GM23338 (cell line): Measurements from ENCODE around the gene YES1. TPM values are rescaled to one million over a fixed set of nuclear protein-coding genes. Genes with fewer than 3 reads are reported as not detected.

ENCODE experiments used
- ATAC-seq: fragments of 200-7000 bp; cut with Tn5 transposase; 3 replicates; pipeline ENCODE4 v1.9.1; 2020
- DNase-seq: peaks from one replicate; pipeline ENCODE4 v3.0.0-alpha.2; 2015; ENCODE audit warnings: low spot score
- H2AFZ ChIP-seq: fragments of 200-600 bp; sonication (generic); 2 replicates; pipeline ENCODE4 v1.8.0; 2016; ENCODE audit warnings: antibody characterized with exemption, mild to moderate bottlenecking, moderate library complexity
- H3F3A ChIP-seq: fragments of 200-600 bp; sonication (generic); replicated peaks from 2 replicates; pipeline ENCODE4 v1.8.0; 2017; ENCODE audit warnings: antibody characterized with exemption, mixed run types, low read depth
- H3K27ac ChIP-seq: fragments of 200-600 bp; sonication (generic); 2 replicates; pipeline ENCODE4 v1.6.1; 2016; ENCODE audit warnings: low read depth
- H3K27me3 ChIP-seq: fragments of 200-600 bp; sonication (generic); 2 replicates; pipeline ENCODE4 v1.8.0; 2016; ENCODE audit warnings: mild to moderate bottlenecking, mixed run types, moderate library complexity; ENCODE audit not compliant: insufficient read depth
- H3K36me3 ChIP-seq: fragments of 200-600 bp; sonication (generic); 2 replicates; pipeline ENCODE4 v1.8.0; 2016; ENCODE audit warnings: mild to moderate bottlenecking; ENCODE audit not compliant: insufficient read depth
- H3K4me1 ChIP-seq: fragments of 200-600 bp; sonication (generic); 2 replicates; pipeline ENCODE4 v1.8.0; 2016; ENCODE audit warnings: mild to moderate bottlenecking, moderate library complexity; ENCODE audit not compliant: insufficient read depth
- H3K4me2 ChIP-seq: fragments of 200-600 bp; sonication (generic); 2 replicates; pipeline ENCODE4 v1.7.1; 2017; ENCODE audit warnings: mixed run types
- H3K4me3 ChIP-seq: fragments of 200-600 bp; sonication (generic); 2 replicates; pipeline ENCODE4 v1.6.1; 2016; ENCODE audit warnings: mixed run types
- H3K79me2 ChIP-seq: fragments of 200-600 bp; sonication (generic); replicated peaks from 2 replicates; pipeline ENCODE4 v1.8.0; 2017; ENCODE audit warnings: mild to moderate bottlenecking; ENCODE audit not compliant: insufficient read depth
- H3K9me2 ChIP-seq: fragments of 200-600 bp; sonication (generic); 2 replicates; pipeline ENCODE4 v1.8.0; 2017; ENCODE audit not compliant: insufficient read depth
- H4K20me1 ChIP-seq: fragments of 200-600 bp; sonication (generic); replicated peaks from 2 replicates; pipeline ENCODE4 v1.8.0; 2017; ENCODE audit warnings: mild to moderate bottlenecking; ENCODE audit not compliant: insufficient read depth
- H3K27ac Mint-ChIP-seq: 2 replicates; pipeline ENCODE4 v1.8.0; 2020; ENCODE audit warnings: inconsistent platforms, mild to moderate bottlenecking, moderate library complexity, mixed read lengths
- H3K27me3 Mint-ChIP-seq: 3 replicates; pipeline ENCODE4 v1.8.0; 2022; ENCODE audit warnings: low read depth, mild to moderate bottlenecking, moderate library complexity, mixed read lengths, inconsistent platforms; ENCODE audit not compliant: insufficient read depth, poor library complexity
- H3K36me3 Mint-ChIP-seq: 3 replicates; pipeline ENCODE4 v1.8.0; 2021; ENCODE audit warnings: low read depth, mild to moderate bottlenecking, inconsistent platforms, moderate library complexity, mixed read lengths
- H3K4me1 Mint-ChIP-seq: 3 replicates; pipeline ENCODE4 v1.8.0; 2020; ENCODE audit warnings: mild to moderate bottlenecking, inconsistent platforms, mixed read lengths
- H3K4me3 Mint-ChIP-seq: 3 replicates; pipeline ENCODE4 v1.8.0; 2021; ENCODE audit warnings: moderate library complexity, mild to moderate bottlenecking, inconsistent platforms, mixed read lengths
- H3K9me3 Mint-ChIP-seq: 3 replicates; pipeline ENCODE4 v1.8.0; 2020; ENCODE audit warnings: moderate library complexity, mild to moderate bottlenecking, inconsistent platforms, mixed read lengths
- ETS1 ChIP-seq: IDR thresholded peaks from 2 replicates; pipeline ENCODE4 v1.6.1; 2016; ENCODE audit warnings: antibody characterized with exemption
- EZH2 ChIP-seq: fragments of 200-600 bp; sonication (generic); IDR thresholded peaks from one replicate; pipeline ENCODE4 v1.8.0; 2017; ENCODE audit warnings: antibody characterized with exemption, mild to moderate bottlenecking, low read depth; ENCODE audit not compliant: unreplicated experiment
- EZH2phosphoT487 ChIP-seq: fragments of 200-600 bp; sonication (generic); IDR thresholded peaks from one replicate; pipeline ENCODE4 v1.8.1; 2018; ENCODE audit warnings: antibody characterized with exemption; ENCODE audit not compliant: unreplicated experiment
- JUNB ChIP-seq: IDR thresholded peaks from one replicate; pipeline ENCODE4 v1.6.1; 2016; ENCODE audit warnings: antibody characterized with exemption; ENCODE audit not compliant: unreplicated experiment
- NANOG ChIP-seq: IDR thresholded peaks from 2 replicates; pipeline ENCODE4 v1.6.1; 2016; ENCODE audit warnings: antibody characterized with exemption, borderline replicate concordance
- POLR2AphosphoS5 ChIP-seq: IDR thresholded peaks from 2 replicates; pipeline ENCODE4 v1.6.1; 2016; ENCODE audit warnings: antibody characterized with exemption, low read depth
- REST ChIP-seq: IDR thresholded peaks from one replicate; pipeline ENCODE4 v1.6.1; 2018; ENCODE audit warnings: antibody characterized with exemption; ENCODE audit not compliant: unreplicated experiment
- STAT1 ChIP-seq: IDR thresholded peaks from one replicate; pipeline ENCODE4 v1.6.1; 2016; ENCODE audit warnings: antibody characterized with exemption; ENCODE audit not compliant: unreplicated experiment
- ZNF114 ChIP-seq: fragments of 250-450 bp; sonication (Bioruptor Pico); IDR thresholded peaks from 2 replicates; pipeline ENCODE4 v1.5.0; 2020; ENCODE audit warnings: mild to moderate bottlenecking, moderate library complexity
- ZNF331 ChIP-seq: fragments of 250-450 bp; sonication (Bioruptor Pico); IDR thresholded peaks from 2 replicates; pipeline ENCODE4 v1.5.0; 2020; ENCODE audit warnings: low read depth, mild to moderate bottlenecking, moderate library complexity
- polyA plus RNA-seq: library from polyadenylated mRNA; unstranded; fragments of >200 nt; fragmentation: Nextera tagmentation; extraction: Ambion mirVana; gene quantifications from 2 replicates; pipeline ENCODE4 v1.2.1, GENCODE V29; 2016
- total RNA-seq: library from RNA; depleted of rRNA; stranded (reverse); fragments of >200 nt; shearing (Covaris generic); gene quantifications from 2 replicates; pipeline ENCODE4 v1.2.3, GENCODE V29; 2014
- TF ChIP-seq, protein P1 (sequence below): fragments of 250-450 bp; sonication (Bioruptor Pico); IDR thresholded peaks from 2 replicates; pipeline ENCODE4 v1.5.0; 2020; ENCODE audit warnings: mild to moderate bottlenecking, moderate library complexity
- TF ChIP-seq, protein P2 (sequence below), 2 experiments: fragments of 200-600 bp in 1 of 2; sonication (generic) in 1 of 2; conservative IDR thresholded peaks; 2 replicates each; pipeline versions ENCODE4 v1.5.1 to v1.6.1; 2016 to 2017; ENCODE audit warnings: antibody characterized with exemption in 2 of 2, low read depth in 2 of 2, mild to moderate bottlenecking in 2 of 2, moderate library complexity in 1 of 2

Gene YES1
- total and polyA plus RNA-seq, 2 experiments from 2014 or later = 25.4 to 327 TPM

- no peaks in the 10 kb centered on the region for H3K36me3 ChIP-seq
- Mint-ChIP-seq H3K27me3 (peaks cover 44% of the 10 kb centered on the region), H3K9me3 (no peaks in the 10 kb centered on the region), H3K4me3 (no peak overlapping the region), H3K27ac (no peak overlapping the region), H3K36me3 (no peaks in the 10 kb centered on the region), H3K4me1 (peaks cover 2% of the 10 kb centered on the region; the same call in 2 of the 3 replicates)
- ATAC-seq = no peak
- no peak overlapping the region for H3K4me3 ChIP-seq
- H3K9me2 ChIP-seq = no peaks in the 10 kb centered on the region
- no peak overlapping the region for H2AFZ ChIP-seq
- TF ChIP-seq NANOG (no peak), POLR2AphosphoS5 (no peak), EZH2phosphoT487 (no peak), REST (no peak), JUNB (no peak), ZNF114 (no peak), ZNF331 (no peak), EZH2 (no peak), ETS1 (no peak), STAT1 (no peak)
- TF ChIP-seq, protein P1, sequence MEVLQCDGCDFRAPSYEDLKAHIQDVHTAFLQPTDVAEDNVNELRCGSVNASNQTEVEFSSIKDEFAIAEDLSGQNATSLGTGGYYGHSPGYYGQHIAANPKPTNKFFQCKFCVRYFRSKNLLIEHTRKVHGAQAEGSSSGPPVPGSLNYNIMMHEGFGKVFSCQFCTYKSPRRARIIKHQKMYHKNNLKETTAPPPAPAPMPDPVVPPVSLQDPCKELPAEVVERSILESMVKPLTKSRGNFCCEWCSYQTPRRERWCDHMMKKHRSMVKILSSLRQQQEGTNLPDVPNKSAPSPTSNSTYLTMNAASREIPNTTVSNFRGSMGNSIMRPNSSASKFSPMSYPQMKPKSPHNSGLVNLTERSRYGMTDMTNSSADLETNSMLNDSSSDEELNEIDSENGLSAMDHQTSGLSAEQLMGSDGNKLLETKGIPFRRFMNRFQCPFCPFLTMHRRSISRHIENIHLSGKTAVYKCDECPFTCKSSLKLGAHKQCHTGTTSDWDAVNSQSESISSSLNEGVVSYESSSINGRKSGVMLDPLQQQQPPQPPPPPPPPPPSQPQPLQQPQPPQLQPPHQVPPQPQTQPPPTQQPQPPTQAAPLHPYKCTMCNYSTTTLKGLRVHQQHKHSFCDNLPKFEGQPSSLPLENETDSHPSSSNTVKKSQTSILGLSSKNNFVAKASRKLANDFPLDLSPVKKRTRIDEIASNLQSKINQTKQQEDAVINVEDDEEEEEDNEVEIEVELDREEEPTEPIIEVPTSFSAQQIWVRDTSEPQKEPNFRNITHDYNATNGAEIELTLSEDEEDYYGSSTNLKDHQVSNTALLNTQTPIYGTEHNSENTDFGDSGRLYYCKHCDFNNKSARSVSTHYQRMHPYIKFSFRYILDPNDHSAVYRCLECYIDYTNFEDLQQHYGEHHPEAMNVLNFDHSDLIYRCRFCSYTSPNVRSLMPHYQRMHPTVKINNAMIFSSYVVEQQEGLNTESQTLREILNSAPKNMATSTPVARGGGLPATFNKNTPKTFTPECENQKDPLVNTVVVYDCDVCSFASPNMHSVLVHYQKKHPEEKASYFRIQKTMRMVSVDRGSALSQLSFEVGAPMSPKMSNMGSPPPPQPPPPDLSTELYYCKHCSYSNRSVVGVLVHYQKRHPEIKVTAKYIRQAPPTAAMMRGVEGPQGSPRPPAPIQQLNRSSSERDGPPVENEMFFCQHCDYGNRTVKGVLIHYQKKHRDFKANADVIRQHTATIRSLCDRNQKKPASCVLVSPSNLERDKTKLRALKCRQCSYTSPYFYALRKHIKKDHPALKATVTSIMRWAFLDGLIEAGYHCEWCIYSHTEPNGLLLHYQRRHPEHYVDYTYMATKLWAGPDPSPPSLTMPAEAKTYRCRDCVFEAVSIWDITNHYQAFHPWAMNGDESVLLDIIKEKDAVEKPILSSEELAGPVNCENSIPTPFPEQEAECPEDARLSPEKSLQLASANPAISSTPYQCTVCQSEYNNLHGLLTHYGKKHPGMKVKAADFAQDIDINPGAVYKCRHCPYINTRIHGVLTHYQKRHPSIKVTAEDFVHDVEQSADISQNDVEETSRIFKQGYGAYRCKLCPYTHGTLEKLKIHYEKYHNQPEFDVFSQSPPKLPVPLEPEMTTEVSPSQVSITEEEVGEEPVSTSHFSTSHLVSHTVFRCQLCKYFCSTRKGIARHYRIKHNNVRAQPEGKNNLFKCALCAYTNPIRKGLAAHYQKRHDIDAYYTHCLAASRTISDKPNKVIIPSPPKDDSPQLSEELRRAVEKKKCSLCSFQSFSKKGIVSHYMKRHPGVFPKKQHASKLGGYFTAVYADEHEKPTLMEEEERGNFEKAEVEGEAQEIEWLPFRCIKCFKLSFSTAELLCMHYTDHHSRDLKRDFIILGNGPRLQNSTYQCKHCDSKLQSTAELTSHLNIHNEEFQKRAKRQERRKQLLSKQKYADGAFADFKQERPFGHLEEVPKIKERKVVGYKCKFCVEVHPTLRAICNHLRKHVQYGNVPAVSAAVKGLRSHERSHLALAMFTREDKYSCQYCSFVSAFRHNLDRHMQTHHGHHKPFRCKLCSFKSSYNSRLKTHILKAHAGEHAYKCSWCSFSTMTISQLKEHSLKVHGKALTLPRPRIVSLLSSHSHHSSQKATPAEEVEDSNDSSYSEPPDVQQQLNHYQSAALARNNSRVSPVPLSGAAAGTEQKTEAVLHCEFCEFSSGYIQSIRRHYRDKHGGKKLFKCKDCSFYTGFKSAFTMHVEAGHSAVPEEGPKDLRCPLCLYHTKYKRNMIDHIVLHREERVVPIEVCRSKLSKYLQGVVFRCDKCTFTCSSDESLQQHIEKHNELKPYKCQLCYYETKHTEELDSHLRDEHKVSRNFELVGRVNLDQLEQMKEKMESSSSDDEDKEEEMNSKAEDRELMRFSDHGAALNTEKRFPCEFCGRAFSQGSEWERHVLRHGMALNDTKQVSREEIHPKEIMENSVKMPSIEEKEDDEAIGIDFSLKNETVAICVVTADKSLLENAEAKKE (CRISPR knock-in tag) = no peak
- TF ChIP-seq, protein P2, sequence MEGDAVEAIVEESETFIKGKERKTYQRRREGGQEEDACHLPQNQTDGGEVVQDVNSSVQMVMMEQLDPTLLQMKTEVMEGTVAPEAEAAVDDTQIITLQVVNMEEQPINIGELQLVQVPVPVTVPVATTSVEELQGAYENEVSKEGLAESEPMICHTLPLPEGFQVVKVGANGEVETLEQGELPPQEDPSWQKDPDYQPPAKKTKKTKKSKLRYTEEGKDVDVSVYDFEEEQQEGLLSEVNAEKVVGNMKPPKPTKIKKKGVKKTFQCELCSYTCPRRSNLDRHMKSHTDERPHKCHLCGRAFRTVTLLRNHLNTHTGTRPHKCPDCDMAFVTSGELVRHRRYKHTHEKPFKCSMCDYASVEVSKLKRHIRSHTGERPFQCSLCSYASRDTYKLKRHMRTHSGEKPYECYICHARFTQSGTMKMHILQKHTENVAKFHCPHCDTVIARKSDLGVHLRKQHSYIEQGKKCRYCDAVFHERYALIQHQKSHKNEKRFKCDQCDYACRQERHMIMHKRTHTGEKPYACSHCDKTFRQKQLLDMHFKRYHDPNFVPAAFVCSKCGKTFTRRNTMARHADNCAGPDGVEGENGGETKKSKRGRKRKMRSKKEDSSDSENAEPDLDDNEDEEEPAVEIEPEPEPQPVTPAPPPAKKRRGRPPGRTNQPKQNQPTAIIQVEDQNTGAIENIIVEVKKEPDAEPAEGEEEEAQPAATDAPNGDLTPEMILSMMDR (conservative IDR thresholded peaks at IDR 0.05; ENCODE audit: low read depth in 2 of 2) = no peak
- H3K27me3 ChIP-seq = peaks cover 63% of the 10 kb centered on the region
- DNase-seq = no peak
- H3F3A ChIP-seq = no peaks in the 10 kb centered on the region
- H3K4me1 ChIP-seq = no peaks in the 10 kb centered on the region
- H4K20me1 ChIP-seq = no peaks in the 10 kb centered on the region; the same call in 1 of the 2 replicates
- H3K27ac ChIP-seq = no peak overlapping the region
- H3K79me2 ChIP-seq = no peaks in the 10 kb centered on the region
- H3K4me2 ChIP-seq = no peak overlapping the region
These were observed 28.0 kb upstream of the YES1 start for GRCh38 chr18:840023-840408.
